Chondrocyte (in vitro differentiated cells): Measurements from ENCODE around the gene PRPF6. TPM values are rescaled to one million over a fixed set of nuclear protein-coding genes. Genes with fewer than 3 reads are reported as not detected.

ENCODE experiments used
- DNase-seq: peaks from one replicate; pipeline ENCODE4 v3.0.0; 2021; ENCODE audit warnings: mixed read lengths, low spot score
- H3K27ac Mint-ChIP-seq: one replicate; pipeline ENCODE4 v1.8.0; 2021; ENCODE audit warnings: mild to moderate bottlenecking, moderate library complexity, mixed read lengths; ENCODE audit not compliant: unreplicated experiment
- H3K27me3 Mint-ChIP-seq: 2 replicates; pipeline ENCODE4 v1.8.0; 2021; ENCODE audit warnings: low read depth, mixed read lengths
- H3K36me3 Mint-ChIP-seq: 2 replicates; pipeline ENCODE4 v1.8.0; 2021; ENCODE audit warnings: low read depth, mixed read lengths
- H3K4me1 Mint-ChIP-seq: 2 replicates; pipeline ENCODE4 v1.8.0; 2021; ENCODE audit warnings: low read depth, mild to moderate bottlenecking, mixed read lengths
- H3K4me3 Mint-ChIP-seq: one replicate; pipeline ENCODE4 v1.8.0; 2021; ENCODE audit warnings: mild to moderate bottlenecking, moderate library complexity, mixed read lengths; ENCODE audit not compliant: unreplicated experiment
- H3K9me3 Mint-ChIP-seq: 2 replicates; pipeline ENCODE4 v1.8.0; 2021; ENCODE audit warnings: low read depth, mixed read lengths
- total RNA-seq: library from RNA; stranded (reverse); gene quantifications from 3 replicates; pipeline ENCODE4 v1.2.1, GENCODE V29; 2021
- TF ChIP-seq, protein P1 (sequence below): fragments of 200-600 bp; sonication (generic); IDR thresholded peaks from 2 replicates; pipeline ENCODE4 v1.5.0; 2021; ENCODE audit warnings: antibody characterized with exemption, mild to moderate bottlenecking, moderate library complexity

The PRPF6 gene
- total RNA-seq, 1 donor from 2014 or later = 49.0 TPM

DNA sequence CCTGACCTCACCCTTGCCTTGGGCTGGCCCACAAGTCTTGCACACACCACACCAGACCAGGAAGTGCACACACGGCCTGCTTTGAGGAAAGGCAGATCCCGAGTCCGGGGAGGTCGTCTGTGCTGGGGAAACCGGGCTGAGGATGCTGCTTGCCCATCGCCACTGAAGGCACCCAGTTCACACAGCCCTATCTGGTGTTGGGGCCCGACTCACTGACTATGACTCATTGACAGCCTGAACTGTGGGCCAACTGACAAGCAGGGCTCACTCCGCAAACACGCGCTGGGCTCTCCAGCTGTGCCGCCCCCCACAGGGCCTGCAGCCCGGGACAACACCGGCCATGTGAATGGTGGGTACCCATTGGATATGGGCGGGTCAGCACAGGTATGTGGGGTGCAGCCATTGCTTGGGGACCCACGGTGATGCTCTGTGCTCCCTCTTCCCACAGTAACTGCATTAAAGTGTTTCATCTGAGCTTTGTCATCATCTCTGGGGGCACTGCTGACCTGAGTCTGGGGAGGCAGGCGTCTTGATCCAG lies 3.1 kb upstream of the PRPF6 start:
- Mint-ChIP-seq H3K27ac (peak overlapping the region; percentile 8), H3K27me3 (no peaks in the 10 kb centered on the region), H3K4me1 (peaks cover 51% of the 10 kb centered on the region), H3K9me3 (no peaks in the 10 kb centered on the region), H3K36me3 (no peaks in the 10 kb centered on the region), H3K4me3 (peak overlapping the region; percentile 47)
- DNase-seq = no peak
- TF ChIP-seq, protein P1, sequence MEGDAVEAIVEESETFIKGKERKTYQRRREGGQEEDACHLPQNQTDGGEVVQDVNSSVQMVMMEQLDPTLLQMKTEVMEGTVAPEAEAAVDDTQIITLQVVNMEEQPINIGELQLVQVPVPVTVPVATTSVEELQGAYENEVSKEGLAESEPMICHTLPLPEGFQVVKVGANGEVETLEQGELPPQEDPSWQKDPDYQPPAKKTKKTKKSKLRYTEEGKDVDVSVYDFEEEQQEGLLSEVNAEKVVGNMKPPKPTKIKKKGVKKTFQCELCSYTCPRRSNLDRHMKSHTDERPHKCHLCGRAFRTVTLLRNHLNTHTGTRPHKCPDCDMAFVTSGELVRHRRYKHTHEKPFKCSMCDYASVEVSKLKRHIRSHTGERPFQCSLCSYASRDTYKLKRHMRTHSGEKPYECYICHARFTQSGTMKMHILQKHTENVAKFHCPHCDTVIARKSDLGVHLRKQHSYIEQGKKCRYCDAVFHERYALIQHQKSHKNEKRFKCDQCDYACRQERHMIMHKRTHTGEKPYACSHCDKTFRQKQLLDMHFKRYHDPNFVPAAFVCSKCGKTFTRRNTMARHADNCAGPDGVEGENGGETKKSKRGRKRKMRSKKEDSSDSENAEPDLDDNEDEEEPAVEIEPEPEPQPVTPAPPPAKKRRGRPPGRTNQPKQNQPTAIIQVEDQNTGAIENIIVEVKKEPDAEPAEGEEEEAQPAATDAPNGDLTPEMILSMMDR = no peak

DNA sequence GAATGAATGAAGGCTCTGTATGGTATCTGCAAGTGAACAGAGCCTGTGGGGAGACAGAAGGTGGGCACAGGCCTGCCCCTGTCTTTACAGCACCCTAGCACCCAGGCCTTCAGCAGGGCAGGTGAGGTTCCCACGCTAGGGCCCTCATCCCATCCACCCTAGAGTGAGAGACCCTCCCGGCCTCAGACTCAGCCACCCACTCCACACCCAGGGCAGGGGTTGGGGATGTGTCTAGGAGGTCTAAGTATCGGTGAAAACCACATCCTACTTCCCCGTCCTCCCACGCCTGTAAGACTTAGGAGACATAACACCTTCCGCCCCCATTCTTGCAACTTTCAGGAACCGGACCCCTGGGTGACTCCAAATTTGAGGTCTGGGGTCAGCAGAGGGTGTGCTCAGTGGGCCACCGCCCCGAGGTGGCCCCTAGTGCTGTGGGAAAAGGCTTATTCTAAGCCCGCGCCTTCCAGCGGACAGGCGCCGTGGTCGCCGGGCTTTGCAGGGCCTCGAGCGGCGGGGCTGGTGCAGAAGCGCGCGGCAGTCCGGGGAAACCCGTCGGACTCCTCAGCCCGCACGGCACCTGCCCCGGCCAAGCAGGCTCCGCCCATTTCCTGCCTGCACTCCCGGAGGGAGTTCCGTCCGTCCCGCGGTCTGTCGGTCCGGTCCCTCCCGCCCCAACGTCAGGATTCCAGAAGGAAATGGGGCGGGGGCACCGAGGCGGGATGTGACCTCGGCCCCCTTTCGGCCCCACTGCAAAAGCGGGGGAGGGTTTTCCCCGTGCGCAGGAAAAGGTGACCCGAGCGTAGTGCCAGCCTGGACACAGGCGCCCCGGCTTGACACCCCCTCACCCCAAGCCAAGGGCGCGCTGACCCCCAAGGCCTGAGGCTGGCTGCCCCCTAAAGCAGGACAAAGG lies 2.4 kb upstream of the PRPF6 start:
- Mint-ChIP-seq H3K27me3 (no peaks in the 10 kb centered on the region), H3K9me3 (no peaks in the 10 kb centered on the region), H3K27ac (no peak overlapping the region), H3K36me3 (peaks cover 3% of the 10 kb centered on the region), H3K4me3 (peak overlapping the region; percentile 67), H3K4me1 (peaks cover 49% of the 10 kb centered on the region)
- TF ChIP-seq, protein P1 = no peak
- no peak for DNase-seq

DNA sequence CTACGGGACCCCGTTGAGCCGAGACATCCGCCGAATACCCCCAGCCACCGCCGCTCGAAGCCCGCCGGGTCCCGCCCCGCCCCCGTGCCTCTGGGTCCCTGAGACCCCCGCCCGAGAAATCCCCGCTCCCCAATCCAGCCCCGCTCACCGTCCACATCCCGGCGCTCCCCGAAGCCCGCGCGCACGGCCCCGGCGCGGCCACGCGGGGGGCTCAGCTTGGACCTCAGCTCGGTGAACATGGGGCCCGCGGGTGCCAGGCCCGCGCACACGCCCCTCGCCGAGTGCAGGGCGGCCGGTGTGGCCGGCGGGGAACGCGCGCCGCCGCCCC lies 1.7 kb upstream of the PRPF6 start:
- Mint-ChIP-seq H3K4me1 (peaks cover 45% of the 10 kb centered on the region), H3K36me3 (peaks cover 3% of the 10 kb centered on the region), H3K9me3 (no peaks in the 10 kb centered on the region), H3K27me3 (no peaks in the 10 kb centered on the region), H3K27ac (no peak overlapping the region), H3K4me3 (peak overlapping the region; percentile 67)
- TF ChIP-seq, protein P1 = no peak
- DNase-seq = no peak

DNA sequence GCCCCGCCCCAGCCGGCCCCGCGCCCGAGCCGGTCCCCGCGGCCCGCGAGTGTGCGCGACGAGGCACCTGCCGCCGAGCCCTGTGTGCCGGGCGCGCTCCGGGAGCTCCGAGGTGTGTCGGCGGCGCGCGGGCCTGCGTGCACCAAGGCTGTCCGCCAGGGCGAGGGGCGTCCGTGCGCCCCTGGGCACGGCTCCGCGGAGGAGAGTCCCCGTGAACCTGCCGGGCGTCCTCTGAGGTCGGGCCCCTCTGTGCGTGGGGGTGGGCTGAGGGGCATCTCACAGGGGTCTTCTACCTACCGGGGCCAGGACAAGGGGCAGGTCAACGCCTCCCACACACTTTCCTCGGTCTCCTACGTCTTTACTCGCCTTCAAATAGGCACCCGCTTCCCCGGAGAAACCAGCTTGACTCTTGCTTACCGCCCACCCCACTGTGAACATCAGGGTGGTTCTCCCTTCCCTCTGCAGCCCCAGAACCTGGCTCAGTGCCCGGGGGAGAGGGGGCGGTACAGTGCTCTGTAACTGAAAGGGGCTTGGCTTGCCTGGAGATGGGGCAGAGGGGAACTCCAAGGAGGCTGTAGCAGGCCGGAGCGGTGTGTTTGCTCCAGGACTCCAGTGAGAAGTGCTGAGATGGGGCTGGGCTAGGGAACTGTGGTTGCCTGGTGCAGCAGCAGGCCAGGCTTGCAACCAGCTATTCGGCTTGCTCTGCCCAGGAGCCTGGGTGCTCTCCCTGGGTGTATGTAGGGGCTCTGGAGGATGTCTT lies 1.2 kb upstream of the PRPF6 start, which contains the start of gene SAMD10:
Gene SAMD10, minus strand, starts transcription at position 86 of the 760 bp plus-strand sequence. CDS start 175 bp downstream, outside the sequence.
- Mint-ChIP-seq H3K36me3 (peaks cover 7% of the 10 kb centered on the region), H3K4me3 (peak within 1 kb of the TSS; percentile 75), H3K4me1 (peaks cover 43% of the 10 kb centered on the region), H3K9me3 (no peaks in the 10 kb centered on the region), H3K27me3 (no peaks in the 10 kb centered on the region), H3K27ac (peak within 1 kb of the TSS; percentile 64)
- TF ChIP-seq, protein P1 = peak; percentile 29
- no peak for DNase-seq

DNA sequence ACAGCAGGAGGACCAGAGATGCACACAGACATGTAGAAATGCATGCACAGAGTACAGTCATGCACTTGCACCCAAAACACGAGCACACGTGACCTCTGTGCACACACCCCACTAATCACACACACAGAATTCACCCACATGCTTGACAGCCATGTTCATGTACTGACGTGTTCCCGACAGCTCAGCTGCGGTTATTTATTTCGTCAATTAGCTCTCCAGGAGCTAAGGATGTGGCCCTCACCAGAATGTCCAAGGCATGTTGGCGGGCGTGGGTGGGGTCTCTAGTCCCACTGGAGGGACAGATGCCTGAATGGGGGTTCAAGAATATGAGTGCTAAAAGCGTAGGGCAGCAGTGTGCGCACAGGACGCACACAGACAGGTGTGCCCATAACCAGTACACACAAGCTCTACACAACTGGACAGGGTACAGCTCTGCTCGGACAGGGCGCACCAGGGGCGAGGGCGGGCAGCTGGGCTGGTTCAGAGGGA lies 571 bp upstream of the PRPF6 start:
- TF ChIP-seq, protein P1 = no peak
- no peaks in the 10 kb centered on the region for H3K9me3 Mint-ChIP-seq
- H3K27me3 Mint-ChIP-seq = no peaks in the 10 kb centered on the region
- peak overlapping the region; percentile 89 for H3K27ac Mint-ChIP-seq
- H3K36me3 Mint-ChIP-seq = peaks cover 9% of the 10 kb centered on the region
- no peak for DNase-seq
- H3K4me1 Mint-ChIP-seq = peaks cover 40% of the 10 kb centered on the region
- H3K4me3 Mint-ChIP-seq = peak overlapping the region; percentile 87
